Adipocyte (in vitro differentiated cells): ENCODE measurements around the gene NCAM1.

ENCODE experiments used
- DNase-seq: peaks from one replicate; pipeline ENCODE4 v3.0.0-alpha.2; 2015; ENCODE audit warnings: low read depth
- H3K27me3 ChIP-seq: replicated peaks from 2 replicates; pipeline ENCODE4 v1.7.0; 2013; ENCODE audit warnings: mild to moderate bottlenecking, low read length, moderate library complexity; ENCODE audit not compliant: control insufficient read depth, insufficient read depth
- H3K36me3 ChIP-seq: 2 replicates; pipeline ENCODE4 v1.7.0; 2013; ENCODE audit warnings: low read length, mild to moderate bottlenecking, moderate library complexity; ENCODE audit not compliant: control insufficient read depth, insufficient read depth, severe bottlenecking
- H3K4me1 ChIP-seq: 2 replicates; pipeline ENCODE4 v1.7.0; 2013; ENCODE audit warnings: mild to moderate bottlenecking, low read length, moderate library complexity; ENCODE audit not compliant: control insufficient read depth, insufficient read depth
- H3K4me3 ChIP-seq: 2 replicates; pipeline ENCODE4 v1.7.0; 2013; ENCODE audit warnings: mild to moderate bottlenecking, low read length, moderate library complexity
- H3K9ac ChIP-seq: 2 replicates; pipeline ENCODE4 v1.7.0; 2013; ENCODE audit warnings: mild to moderate bottlenecking, low read length, moderate library complexity
- H3K9me3 ChIP-seq: 2 replicates; pipeline ENCODE4 v1.7.0; 2013; ENCODE audit warnings: mild to moderate bottlenecking, low read length, moderate library complexity; ENCODE audit not compliant: control insufficient read depth

The NCAM1 gene

GRCh38 chr11:112946866-112947265, 14.4 kb upstream of the NCAM1 start:
- Histone ChIP-seq H3K27me3 (peaks cover 26% of the 10 kb centered on the region), H3K9ac (no peak overlapping the region), H3K4me1 (no peaks in the 10 kb centered on the region), H3K36me3 (no peaks in the 10 kb centered on the region), H3K9me3 (no peaks in the 10 kb centered on the region), H3K4me3 (no peak overlapping the region)
- no peak for DNase-seq

- Histone ChIP-seq H3K9me3 (peaks cover 5% of the 10 kb centered on the region), H3K36me3 (no peaks in the 10 kb centered on the region), H3K9ac (no peak overlapping the region), H3K4me1 (no peaks in the 10 kb centered on the region), H3K4me3 (no peak overlapping the region), H3K27me3 (peaks cover 20% of the 10 kb centered on the region)
- DNase-seq, result no peak
Observed at GRCh38 chr11:112949781-112950575, 11.2 kb upstream of the NCAM1 start.

DNA sequence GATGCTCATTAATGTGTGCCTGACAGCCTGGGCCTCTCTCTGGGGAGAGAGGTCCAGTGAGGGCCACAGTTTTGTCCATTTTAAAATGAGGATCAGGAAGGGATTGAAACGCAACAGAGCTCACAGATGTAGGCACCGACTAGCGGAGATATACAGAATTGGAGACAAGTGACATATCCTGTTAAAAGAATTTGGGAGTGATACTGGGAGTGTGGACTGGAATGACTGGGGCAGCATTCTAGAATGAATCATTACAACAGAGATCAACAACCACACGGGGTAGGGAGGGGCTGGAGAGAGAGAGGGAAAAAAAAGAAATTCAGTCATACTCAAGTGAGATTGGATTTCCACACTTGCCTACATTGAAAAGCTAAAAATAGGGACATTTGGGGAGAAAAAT, 2.5 kb upstream of the NCAM1 start:
- no peak overlapping the region for H3K4me3 ChIP-seq
- H3K27me3 ChIP-seq, result peaks cover 35% of the 10 kb centered on the region
- peaks cover 7% of the 10 kb centered on the region for H3K9me3 ChIP-seq
- H3K9ac ChIP-seq, result no peak overlapping the region
- H3K36me3 ChIP-seq, result no peaks in the 10 kb centered on the region
- H3K4me1 ChIP-seq, result no peaks in the 10 kb centered on the region
- no peak for DNase-seq

GRCh38 chr11:112961751-112962578, 745 bp downstream of the NCAM1 start:
- peak overlapping the region; percentile 80 for H3K4me3 ChIP-seq
- no peak overlapping the region for H3K9ac ChIP-seq
- no peaks in the 10 kb centered on the region for H3K4me1 ChIP-seq
- peaks cover 34% of the 10 kb centered on the region for H3K27me3 ChIP-seq
- DNase-seq, result peak; percentile 27
- no peaks in the 10 kb centered on the region for H3K36me3 ChIP-seq
- peaks cover 3% of the 10 kb centered on the region for H3K9me3 ChIP-seq

DNA sequence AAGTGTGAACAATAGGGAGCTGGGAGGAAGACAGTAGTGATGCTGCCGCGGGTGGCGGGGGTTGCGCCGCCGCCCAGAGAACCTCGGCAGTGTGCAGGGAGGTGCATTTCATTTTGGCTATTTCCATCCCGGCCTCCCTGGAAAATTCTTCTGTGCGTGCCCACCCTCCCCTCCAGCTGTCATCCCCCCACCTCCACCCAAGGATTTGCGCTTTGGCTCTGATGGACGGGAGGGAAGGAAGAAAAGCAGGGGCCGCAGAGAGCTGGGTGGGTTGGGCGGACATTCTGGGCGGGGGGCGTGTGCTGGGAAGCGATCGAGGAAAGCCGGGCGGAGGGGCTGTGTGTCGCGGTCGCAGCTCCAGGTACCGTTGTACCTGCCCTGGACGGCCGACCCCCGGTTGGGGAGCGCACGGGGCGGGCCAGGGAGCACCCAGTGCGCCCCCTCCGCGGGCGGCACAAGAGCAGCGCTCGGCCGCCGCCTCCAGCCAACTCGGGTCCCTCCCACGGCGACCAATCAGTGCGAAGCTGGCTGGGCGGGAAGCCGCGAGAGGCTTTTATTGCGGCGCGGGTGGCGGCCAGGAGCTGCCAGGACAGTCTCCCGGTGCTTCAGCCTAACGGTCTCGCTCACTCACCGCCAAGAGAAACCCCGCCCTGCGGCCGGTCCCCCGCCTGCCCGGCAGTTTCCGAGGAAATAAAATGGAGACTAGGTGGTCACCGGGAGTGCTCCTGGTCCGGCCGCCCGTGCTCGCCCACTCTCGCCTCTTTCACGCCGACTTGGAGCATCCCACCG, 1.6 kb downstream of the NCAM1 start:
- Histone ChIP-seq H3K9ac (no peak overlapping the region), H3K4me3 (peak overlapping the region; percentile 80), H3K27me3 (peaks cover 31% of the 10 kb centered on the region), H3K36me3 (no peaks in the 10 kb centered on the region), H3K9me3 (no peaks in the 10 kb centered on the region), H3K4me1 (no peaks in the 10 kb centered on the region)
- DNase-seq, result no peak

- no peak overlapping the region for H3K9ac ChIP-seq
- no peaks in the 10 kb centered on the region for H3K4me1 ChIP-seq
- no peaks in the 10 kb centered on the region for H3K36me3 ChIP-seq
- peak overlapping the region; percentile 72 for H3K4me3 ChIP-seq
- no peaks in the 10 kb centered on the region for H3K9me3 ChIP-seq
- H3K27me3 ChIP-seq, result peaks cover 29% of the 10 kb centered on the region
- DNase-seq, result no peak
Observed at GRCh38 chr11:112963368-112963955, 2.2 kb downstream of the NCAM1 start.

GRCh38 chr11:112965656-112966055, 4.4 kb downstream of the NCAM1 start:
- H3K4me1 ChIP-seq, result no peaks in the 10 kb centered on the region
- no peak overlapping the region for H3K4me3 ChIP-seq
- DNase-seq, result no peak
- H3K36me3 ChIP-seq, result no peaks in the 10 kb centered on the region
- H3K27me3 ChIP-seq, result peaks cover 28% of the 10 kb centered on the region
- no peak overlapping the region for H3K9ac ChIP-seq
- H3K9me3 ChIP-seq, result no peaks in the 10 kb centered on the region

- H3K4me3 ChIP-seq, result no peak overlapping the region
- no peak for DNase-seq
Observed at GRCh38 chr11:112966561-112966960, 5.3 kb downstream of the NCAM1 start.

DNA sequence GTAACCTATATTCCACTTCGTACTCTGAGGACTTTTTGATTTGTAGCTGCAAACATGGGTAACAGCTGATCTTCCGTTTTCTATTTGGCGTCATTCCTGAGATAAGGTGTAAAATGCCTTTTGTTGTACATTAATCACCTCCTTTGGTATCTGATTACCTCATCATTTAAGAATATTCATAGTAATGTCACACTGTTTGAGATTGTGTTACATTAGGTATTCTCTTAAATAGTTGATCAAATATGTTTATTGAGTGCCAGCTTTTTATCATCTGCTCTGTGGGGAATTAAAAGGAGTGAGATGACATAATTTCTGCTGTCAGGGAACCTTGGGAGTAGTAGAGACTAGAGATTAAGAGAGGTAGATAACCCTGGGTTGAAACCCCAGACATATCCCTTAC, 5.9 kb downstream of the NCAM1 start:
- H3K4me1 ChIP-seq, result no peaks in the 10 kb centered on the region
- no peak overlapping the region for H3K4me3 ChIP-seq
- no peaks in the 10 kb centered on the region for H3K36me3 ChIP-seq

More at GRCh38 chr11:112966561-112966960, 5.3 kb downstream of the NCAM1 start:
- Histone ChIP-seq H3K9ac (no peak overlapping the region), H3K4me1 (no peaks in the 10 kb centered on the region), H3K9me3 (no peaks in the 10 kb centered on the region), H3K36me3 (no peaks in the 10 kb centered on the region), H3K27me3 (peaks cover 36% of the 10 kb centered on the region)

DNA sequence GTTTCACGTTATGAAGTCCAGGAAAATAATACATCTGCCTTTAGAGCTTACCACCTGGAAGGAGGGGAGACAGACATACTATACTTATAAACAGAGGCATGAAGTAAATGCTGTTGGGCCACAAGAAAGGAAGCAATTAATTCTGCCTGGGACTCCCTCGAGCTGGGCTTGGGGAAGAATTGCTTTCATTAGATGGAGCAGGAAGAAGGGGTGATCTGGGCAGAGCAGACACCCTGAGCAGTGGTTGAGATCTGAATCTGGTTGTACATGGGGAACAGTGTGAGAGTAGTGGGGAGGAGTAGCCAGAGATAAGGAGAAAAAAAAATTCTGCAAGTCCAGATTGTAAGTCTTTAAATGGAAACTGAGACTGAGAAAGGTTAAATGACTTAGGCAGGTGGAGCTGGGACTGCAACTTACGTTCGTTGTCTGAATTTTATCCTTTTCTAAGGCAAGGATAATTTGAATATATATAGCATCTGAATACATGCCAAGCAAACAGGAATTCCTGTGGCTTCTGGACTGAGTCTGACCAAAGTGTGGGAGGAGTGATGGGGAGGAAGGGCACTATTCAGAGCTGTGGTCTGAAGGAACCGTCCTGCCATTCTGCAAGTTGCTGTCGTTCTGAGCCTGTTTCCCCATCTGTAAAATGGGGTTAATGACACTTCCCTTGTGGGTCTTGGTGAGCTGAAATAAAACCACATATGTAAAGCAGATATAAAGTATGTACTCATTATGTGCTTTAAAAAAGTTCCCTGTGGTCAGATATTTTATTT, 7.9 kb downstream of the NCAM1 start:
- Histone ChIP-seq H3K27me3 (peaks cover 31% of the 10 kb centered on the region), H3K9me3 (no peaks in the 10 kb centered on the region), H3K4me1 (no peaks in the 10 kb centered on the region), H3K9ac (no peak overlapping the region), H3K4me3 (no peak overlapping the region), H3K36me3 (no peaks in the 10 kb centered on the region)
- no peak for DNase-seq

More for the DNA sequence above, 5.9 kb downstream of the NCAM1 start:
- no peak overlapping the region for H3K9ac ChIP-seq
- no peaks in the 10 kb centered on the region for H3K9me3 ChIP-seq
- peaks cover 35% of the 10 kb centered on the region for H3K27me3 ChIP-seq
- DNase-seq, result no peak
